GM12873 (cell line): Measurements from ENCODE around the gene ZDHHC18.

Source experiments
- TF ChIP-seq, protein P1 (sequence below): IDR thresholded peaks from 2 replicates; pipeline ENCODE4 v1.5.1; 2012; ENCODE audit warnings: low read depth, mild to moderate bottlenecking, moderate library complexity, low read length, control low read depth; ENCODE audit not compliant: insufficient read depth; ENCODE audit errors: missing control alignments

The ZDHHC18 gene

DNA sequence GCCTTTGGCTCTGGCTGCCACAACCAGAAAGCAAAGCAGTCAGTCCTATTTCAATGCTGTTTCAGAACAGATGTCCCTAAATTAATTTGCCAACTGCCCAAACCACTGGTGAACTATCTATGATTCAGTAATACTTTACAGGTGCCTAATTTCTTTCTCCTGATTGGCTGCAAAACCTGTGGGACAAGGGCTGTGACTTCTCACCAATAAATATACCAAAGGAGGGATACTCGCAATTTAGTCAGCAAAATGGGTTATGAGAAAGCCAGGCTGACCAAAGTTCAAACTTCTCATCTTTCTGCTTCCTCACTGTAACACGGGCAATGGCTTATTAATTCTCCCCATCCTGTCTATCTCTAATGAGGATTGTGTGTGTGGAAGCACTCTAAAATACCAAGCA, 50.8 kb downstream of the ZDHHC18 start:
- TF ChIP-seq, protein P1, sequence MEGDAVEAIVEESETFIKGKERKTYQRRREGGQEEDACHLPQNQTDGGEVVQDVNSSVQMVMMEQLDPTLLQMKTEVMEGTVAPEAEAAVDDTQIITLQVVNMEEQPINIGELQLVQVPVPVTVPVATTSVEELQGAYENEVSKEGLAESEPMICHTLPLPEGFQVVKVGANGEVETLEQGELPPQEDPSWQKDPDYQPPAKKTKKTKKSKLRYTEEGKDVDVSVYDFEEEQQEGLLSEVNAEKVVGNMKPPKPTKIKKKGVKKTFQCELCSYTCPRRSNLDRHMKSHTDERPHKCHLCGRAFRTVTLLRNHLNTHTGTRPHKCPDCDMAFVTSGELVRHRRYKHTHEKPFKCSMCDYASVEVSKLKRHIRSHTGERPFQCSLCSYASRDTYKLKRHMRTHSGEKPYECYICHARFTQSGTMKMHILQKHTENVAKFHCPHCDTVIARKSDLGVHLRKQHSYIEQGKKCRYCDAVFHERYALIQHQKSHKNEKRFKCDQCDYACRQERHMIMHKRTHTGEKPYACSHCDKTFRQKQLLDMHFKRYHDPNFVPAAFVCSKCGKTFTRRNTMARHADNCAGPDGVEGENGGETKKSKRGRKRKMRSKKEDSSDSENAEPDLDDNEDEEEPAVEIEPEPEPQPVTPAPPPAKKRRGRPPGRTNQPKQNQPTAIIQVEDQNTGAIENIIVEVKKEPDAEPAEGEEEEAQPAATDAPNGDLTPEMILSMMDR, result no peak

DNA sequence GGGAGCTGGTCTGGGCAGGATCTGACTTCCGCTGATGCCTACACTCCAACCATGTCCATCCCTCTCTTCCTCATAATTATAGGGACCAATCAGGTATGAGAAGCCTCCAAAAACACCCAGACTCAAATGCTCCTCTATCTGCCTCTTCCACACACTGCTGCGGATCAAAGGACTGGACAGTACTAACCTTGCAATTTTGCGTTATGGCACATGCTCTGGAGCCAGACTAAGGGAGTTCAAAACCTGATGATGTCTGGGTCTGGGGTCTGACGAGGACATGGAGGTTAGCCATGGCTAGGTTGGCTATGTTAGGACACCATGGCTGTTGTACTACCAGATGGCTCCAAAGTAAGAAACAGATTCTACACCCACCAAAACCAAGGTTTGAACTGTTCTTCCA, 53.3 kb downstream of the ZDHHC18 start:
- TF ChIP-seq, protein P1, result no peak

DNA sequence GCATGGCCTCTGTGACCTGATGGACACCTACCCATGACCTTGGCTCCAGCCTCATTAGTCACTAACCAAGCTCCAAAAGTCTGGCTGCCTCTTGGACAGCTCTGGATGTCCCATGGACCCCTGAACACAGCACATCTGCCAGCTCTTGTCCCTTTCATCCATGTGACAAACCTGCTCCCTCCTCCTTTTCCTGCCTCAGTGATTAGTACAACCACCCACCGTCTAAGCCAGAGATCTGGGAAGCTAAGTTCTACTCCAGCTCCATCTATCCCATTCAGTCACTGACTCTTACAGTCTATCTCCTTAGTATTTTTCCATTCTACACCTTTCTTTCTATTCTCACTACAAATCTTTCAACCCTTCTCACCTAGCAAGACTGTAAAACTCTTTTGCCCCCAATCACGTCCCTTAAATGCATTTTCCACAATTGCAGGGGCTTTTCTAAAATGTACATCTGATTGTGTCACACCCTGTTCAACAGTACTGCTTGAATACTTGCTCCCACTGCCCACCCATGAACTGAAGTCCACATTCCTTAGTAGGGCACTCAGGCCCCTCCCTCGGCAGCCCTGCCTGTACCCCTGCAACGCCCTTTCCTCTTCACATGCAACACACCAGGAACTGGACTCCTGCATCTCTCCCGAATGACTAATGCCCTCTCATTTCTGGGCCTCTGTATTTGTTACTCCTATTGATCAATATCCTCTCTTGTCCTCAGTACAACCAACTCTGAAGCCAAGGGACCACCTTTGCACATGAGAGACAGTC, 56.4 kb downstream of the ZDHHC18 start:
- TF ChIP-seq, protein P1, result no peak

DNA sequence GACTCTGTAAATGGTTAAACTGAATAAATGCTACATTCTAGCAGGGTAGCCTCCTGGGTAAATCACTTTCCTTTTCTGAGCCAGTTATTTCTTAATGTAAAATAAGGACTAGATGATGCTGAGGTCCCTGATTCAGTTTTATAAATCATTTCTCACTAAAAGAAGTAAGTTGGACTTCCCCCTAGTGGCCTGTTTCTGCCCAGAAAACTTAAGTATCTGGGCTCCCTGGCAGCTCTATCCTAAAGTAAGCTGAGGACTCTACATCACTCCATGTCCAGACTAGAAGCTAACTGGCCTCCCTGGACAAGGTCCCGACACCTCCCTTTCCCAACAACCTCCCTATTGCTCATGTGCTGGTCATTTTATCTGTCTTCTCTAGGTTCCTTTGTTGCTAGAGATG, 60.6 kb downstream of the ZDHHC18 start:
- TF ChIP-seq, protein P1, result peak; percentile 54

DNA sequence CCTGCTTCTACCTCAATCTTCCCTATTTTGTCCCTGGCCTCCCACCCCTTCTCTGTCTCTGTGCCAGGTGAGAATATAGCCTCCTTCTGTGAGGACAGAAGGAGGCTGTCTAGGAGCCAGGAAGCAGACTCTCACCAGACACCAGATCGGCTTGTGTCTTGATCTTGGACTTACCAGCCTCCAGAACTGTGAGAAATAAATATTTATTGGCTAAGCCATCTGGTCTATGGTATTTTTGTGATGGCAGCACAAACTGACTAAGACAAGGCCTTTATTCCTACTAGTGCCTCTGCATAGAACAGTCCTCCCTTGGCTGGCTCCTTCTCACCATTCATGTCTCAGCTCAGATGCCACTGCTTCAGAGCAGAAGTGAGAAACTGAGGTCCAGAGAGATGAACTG, 61.7 kb downstream of the ZDHHC18 start:
- TF ChIP-seq, protein P1, result no peak

- TF ChIP-seq, protein P1, result no peak
Measured at GRCh38 chr1:26889551-26890466, 63.3 kb downstream of the ZDHHC18 start, which contains the start of gene GPN2. GPN2 (minus strand) TSS chr1:26890283; CDS start chr1:26890096, 187 bp downstream.

DNA sequence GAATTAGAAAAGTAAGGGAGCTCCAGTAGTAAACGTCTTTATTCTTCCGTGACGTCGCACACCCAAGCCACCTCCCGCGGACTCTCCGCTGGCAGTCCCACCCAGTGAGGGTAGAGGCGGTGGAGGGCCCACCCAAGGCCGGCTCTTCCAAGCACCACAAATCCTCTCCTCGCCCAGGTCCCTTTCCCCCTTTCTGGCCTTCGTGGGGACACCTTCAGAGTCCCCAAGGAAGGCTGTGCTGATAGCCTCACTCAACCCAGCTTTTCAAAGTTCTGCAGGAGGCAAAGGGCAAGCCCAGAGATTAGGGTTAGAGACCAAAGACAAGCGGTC, 63.9 kb downstream of the ZDHHC18 start:
- TF ChIP-seq, protein P1, result no peak
